HepG2 (cell line): Measurements from ENCODE around the gene TMTC1.

ENCODE experiments used
- CC2D1A ChIP-seq: sonication (generic); formaldehyde crosslinking; IDR thresholded peaks from 2 replicates; pipeline ENCODE4 v1.8.1; 2023; ENCODE audit warnings: mild to moderate bottlenecking, missing genetic modification reagents
- CTCF ChIP-seq: sonication (generic); formaldehyde crosslinking; IDR thresholded peaks from 2 replicates; pipeline ENCODE4 v1.5.0; 2020; ENCODE audit warnings: mild to moderate bottlenecking, missing genetic modification reagents, moderate library complexity
- E2F1 ChIP-seq: sonication (generic); formaldehyde crosslinking; IDR thresholded peaks from 2 replicates; pipeline ENCODE4 v1.5.0; 2020; ENCODE audit warnings: missing genetic modification reagents
- MBNL3 ChIP-seq: fragments of 250-450 bp; sonication (Bioruptor Pico); conservative IDR thresholded peaks from 2 replicates; pipeline ENCODE4 v1.8.0; 2022; ENCODE audit warnings: mild to moderate bottlenecking, inconsistent platforms
- MXD4 ChIP-seq: IDR thresholded peaks from 2 replicates; pipeline ENCODE4 v1.6.1; 2016; ENCODE audit warnings: mild to moderate bottlenecking, missing biosample characterization, missing genetic modification reagents
- NFYB ChIP-seq: sonication (generic); formaldehyde crosslinking; IDR thresholded peaks from 2 replicates; pipeline ENCODE4 v1.4.0; 2020; ENCODE audit warnings: missing genetic modification reagents
- SKI ChIP-seq: fragments of 450-650 bp; IDR thresholded peaks from one replicate; pipeline ENCODE4 v1.6.1; 2018; ENCODE audit warnings: mild to moderate bottlenecking; ENCODE audit not compliant: partially characterized antibody
- USF2 ChIP-seq, 2 experiments: sonication (generic) in 1 of 2; formaldehyde crosslinking in 1 of 2; IDR thresholded peaks; 2 replicates each; pipeline versions ENCODE4 v1.5.1 to v1.6.1; 2011 to 2020; ENCODE audit warnings: borderline replicate concordance in 1 of 2, low read depth in 1 of 2, low read length in 1 of 2, mild to moderate bottlenecking in 1 of 2, missing genetic modification reagents in 1 of 2, moderate library complexity in 1 of 2
- ZBTB33 ChIP-seq: sonication (generic); formaldehyde crosslinking; IDR thresholded peaks from 2 replicates; pipeline ENCODE4 v1.4.0; 2020; ENCODE audit warnings: missing genetic modification reagents
- ZBTB40 ChIP-seq, 2 experiments: fragments of 450-650 bp in 1 of 2; sonication (generic) in 1 of 2; formaldehyde crosslinking in 1 of 2; IDR thresholded peaks; 2 replicates each; pipeline versions ENCODE4 v1.6.1 to v1.8.0; 2016 to 2022; ENCODE audit warnings: antibody characterized with exemption in 1 of 2, mild to moderate bottlenecking in 1 of 2, missing genetic modification reagents in 1 of 2
- ZNF75D ChIP-seq: sonication (generic); formaldehyde crosslinking; IDR thresholded peaks from 2 replicates; pipeline ENCODE4 v1.8.1; 2023; ENCODE audit warnings: missing genetic modification reagents, mild to moderate bottlenecking, borderline replicate concordance

GRCh38 chr12:29671742-29672141, 112.0 kb downstream of the TMTC1 start:
- no peak for TF ChIP-seq USF2 (IDR thresholded peaks at IDR 0.05; ENCODE audit: low read depth, low read length)
- TF ChIP-seq USF2 (CRISPR knock-in tag; IDR thresholded peaks at IDR 0.05; ENCODE audit: borderline replicate concordance), result no peak
- TF ChIP-seq CTCF (CRISPR knock-in tag), result no peak
- TF ChIP-seq CC2D1A (CRISPR knock-in tag), result no peak
- TF ChIP-seq SKI, result no peak
- TF ChIP-seq NFYB, result no peak
- TF ChIP-seq E2F1 (CRISPR knock-in tag), result no peak
- TF ChIP-seq MXD4, result no peak
- TF ChIP-seq ZNF75D (CRISPR knock-in tag), result no peak
- TF ChIP-seq ZBTB33 (CRISPR knock-in tag), result no peak
- no peak for TF ChIP-seq ZBTB40 (IDR thresholded peaks at IDR 0.05)
- no peak for TF ChIP-seq ZBTB40 (CRISPR knock-in tag; IDR thresholded peaks at IDR 0.05)
- no peak for TF ChIP-seq MBNL3 (CRISPR knock-in tag)
